Stimulated activated CD8-positive, alpha-beta memory T cell treated with anti-CD3 and anti-CD28 coated beads, Interleukin-12 subunit alpha, Interleukin-12 subunit beta, amount 100 ng/mL, for 24 hours (primary cell): Measurements from ENCODE around the gene FLNB.
"Not testable (repeated sequence)": the region's sequence is repeated elsewhere in the genome, so short reads cannot be mapped to it uniquely, and the experiment has no call there.

Experiments
- DNase-seq: peaks from one replicate; pipeline ENCODE4 v3.0.0-alpha.2; 2020; ENCODE audit errors: extremely low read depth

FLNB gene

DNA sequence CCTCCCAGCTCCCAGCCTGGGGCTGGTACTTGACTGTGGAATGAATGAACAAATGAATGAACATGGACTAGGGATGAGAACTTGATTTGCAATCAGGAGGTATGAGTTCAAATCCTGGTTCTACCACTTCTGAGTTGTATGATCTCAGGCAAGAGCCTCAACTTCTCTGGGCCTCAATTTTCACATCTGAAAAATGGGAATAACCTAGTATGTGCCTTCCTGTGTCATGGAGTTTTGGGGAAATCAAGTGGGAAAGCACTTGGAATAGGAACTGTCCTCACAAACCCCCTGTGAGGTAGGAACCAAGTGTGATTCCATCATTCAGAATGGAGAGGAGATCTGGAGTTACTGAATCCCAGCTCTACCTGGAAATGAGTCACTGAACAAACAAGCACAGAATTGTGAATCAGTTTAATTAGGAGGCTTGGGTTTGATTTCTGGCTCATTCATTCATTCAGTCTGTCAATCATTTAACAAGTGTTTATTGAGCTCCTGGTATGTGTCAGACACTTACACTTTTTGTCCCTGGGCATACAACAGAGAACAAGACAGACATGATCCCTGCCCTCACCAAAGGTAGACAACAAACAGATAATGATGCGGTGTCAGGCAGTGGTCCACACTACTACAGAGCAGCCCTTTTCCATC, 172.8 kb downstream of the FLNB start:
- DNase-seq = no peak

- DNase-seq = no peak
These were observed 175.0 kb downstream of the FLNB start for GRCh38 chr3:58183221-58183620.

DNA sequence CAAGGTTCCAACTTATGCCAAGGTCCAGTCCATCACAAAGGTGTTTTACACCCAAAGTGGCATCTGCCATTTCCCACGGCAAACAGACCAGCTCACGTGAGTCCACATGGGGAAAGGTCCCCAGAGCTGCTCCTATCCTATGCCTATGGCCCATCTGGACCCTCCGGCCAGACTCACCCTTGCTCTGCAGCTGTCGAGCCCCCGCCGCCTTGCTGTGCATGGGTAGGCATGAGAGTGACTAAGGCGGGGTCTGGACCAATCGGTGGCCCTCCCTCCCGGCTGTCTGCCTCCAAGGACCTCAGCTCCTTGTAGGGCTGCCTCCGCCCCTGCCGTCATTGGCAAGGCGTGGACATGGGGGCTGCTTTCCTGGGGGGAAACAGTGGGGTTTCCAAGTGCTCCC, 175.7 kb downstream of the FLNB start:
- no peak for DNase-seq

GRCh38 chr3:58184309-58184981, 176.2 kb downstream of the FLNB start:
- no peak for DNase-seq

GRCh38 chr3:58184982-58185360, 176.7 kb downstream of the FLNB start:
- DNase-seq = no peak

DNA sequence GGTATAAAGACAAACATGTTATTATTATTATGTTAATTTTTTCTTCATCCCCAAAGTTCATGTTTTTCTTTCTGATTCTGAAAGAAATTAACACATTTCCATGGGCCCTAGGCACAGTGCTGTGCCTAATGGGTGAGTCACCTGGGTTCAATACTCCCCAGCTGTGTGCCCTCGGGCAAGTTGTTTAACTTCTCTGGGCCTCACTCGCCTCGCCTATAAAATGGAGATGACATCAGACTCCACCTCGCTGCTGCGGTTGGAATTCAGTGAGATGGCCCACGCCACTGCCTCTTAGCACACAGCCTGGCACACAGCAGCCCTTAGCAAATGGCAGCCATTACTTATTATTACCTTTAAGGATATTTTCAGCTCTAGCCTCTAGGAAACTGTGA, 179.9 kb downstream of the FLNB start:
- DNase-seq = no peak

GRCh38 chr3:58188921-58189451, 180.8 kb downstream of the FLNB start:
- DNase-seq = no peak

- no peak for DNase-seq
These were observed 181.5 kb downstream of the FLNB start for GRCh38 chr3:58189691-58190090.

- no peak for DNase-seq
These were observed 182.1 kb downstream of the FLNB start for GRCh38 chr3:58190291-58190690.

- no peak for DNase-seq
These were observed 182.7 kb downstream of the FLNB start for GRCh38 chr3:58190882-58191281.

DNA sequence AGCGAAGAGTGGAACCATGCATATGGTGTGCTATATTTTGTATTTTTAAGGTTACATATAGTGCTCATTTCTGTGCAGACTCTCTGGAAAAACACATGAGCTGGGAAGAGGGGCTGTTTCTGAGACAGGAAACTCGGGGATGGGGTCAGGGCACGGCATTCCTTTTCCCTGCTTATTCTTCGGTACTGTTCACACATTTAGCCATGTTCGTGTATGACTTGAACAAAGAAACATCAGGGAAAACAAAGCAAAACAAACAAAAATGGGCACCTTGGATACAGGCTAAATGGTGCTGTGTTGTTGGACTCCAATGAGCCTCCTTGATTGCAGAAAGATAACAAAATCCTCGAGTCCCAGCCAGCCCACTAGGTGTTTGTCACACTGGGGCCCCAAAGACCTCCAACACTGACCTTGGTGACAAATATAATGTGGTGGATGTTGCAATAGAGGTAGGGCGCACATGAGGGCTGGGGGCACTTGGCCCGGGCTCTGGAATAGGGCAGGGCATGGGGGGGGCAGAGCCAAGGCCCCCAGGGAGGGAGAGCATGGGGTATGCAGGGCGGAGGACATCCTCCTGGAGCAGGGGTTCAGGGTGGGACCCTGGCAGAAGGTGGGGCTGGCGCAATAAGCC, 183.3 kb downstream of the FLNB start:
- DNase-seq = no peak

DNA sequence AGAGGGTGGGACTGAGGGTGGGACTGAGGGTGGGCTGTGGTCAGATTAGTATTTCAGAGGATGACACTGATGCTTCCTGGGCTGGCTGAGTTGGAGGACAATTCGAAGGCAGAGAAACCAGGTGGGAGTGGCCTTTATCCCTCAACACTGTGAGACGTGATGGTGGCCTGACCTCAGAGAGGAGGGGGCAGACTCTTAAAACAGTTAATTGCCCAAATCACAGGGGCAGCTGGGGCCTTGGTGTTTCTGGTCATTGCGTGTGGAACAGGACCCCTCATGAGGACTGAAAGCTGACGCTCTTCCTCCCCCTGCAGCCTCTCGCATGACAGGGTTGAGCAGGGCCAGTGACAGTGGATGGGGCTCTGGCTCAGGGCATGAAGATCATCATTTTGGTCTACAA, 183.8 kb downstream of the FLNB start:
- no peak for DNase-seq

GRCh38 chr3:58193682-58194407, 185.6 kb downstream of the FLNB start:
- no peak for DNase-seq

- no peak for DNase-seq
These were observed 189.4 kb downstream of the FLNB start for GRCh38 chr3:58197588-58197987.

DNA sequence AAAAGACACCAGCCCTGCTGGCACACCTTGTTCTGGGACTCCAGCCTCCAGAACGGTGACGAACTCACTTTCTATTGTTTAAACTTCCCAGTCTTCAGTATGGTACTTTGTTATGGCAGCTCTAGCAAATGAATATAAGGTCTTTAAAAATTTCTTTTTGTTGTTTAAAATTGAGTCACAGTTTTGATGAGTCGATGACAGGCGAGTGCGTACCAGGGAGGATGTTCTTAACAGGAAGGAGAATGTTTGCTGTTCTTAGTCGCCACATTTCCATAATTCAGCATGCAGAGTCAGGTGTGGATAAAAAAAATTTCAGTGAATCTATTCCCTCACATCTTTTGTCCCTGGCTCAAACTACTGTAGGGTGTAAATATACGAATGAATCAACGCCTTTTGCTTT, 190.1 kb downstream of the FLNB start:
- DNase-seq = no peak

GRCh38 chr3:58198804-58199203, 190.6 kb downstream of the FLNB start:
- DNase-seq = no peak

DNA sequence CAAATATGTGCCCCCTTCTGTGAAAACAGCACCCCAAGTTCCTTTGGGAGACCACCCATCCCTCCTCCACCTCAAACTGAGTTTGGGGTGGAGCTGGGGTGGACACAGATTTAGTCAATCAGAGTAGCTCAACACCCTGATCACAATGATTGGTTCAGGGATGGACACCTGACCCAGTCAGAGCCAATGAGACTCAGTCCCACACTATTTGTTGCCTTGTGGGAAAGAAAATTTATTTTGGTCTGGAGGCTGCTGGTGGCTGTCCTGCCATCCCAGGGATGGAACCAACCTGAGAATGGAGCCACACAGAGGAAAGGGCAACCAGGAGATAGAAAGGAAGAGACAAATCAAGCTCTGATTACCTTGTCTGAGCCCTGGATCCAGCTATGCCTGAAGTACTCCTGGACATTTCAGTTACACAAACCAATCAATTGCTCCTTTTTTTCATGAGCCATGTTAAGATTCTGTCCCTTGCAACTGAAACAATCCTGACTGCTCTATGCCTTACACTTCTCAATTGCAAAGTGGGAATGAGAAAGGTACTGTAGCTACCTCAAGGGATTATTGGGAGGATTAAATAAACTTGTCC, 192.0 kb downstream of the FLNB start:
- no peak for DNase-seq

- no peak for DNase-seq
These were observed 192.7 kb downstream of the FLNB start for GRCh38 chr3:58200846-58201355.

- DNase-seq = not testable (repeated sequence)
These were observed 193.2 kb downstream of the FLNB start for GRCh38 chr3:58201451-58201850.

GRCh38 chr3:58202917-58203360, 194.7 kb downstream of the FLNB start:
- DNase-seq = no peak

GRCh38 chr3:58203541-58203940, 195.3 kb downstream of the FLNB start:
- DNase-seq = no peak

- no peak for DNase-seq
These were observed 196.5 kb downstream of the FLNB start for GRCh38 chr3:58204720-58205119.
